Activated CD8-positive, alpha-beta memory T cell treated with anti-CD3 and anti-CD28 coated beads, Interleukin-2, amount 10 ng/mL, durations not matched to agents 7 days and 5 days (primary cell): ENCODE results near the gene GART. TPM values are rescaled to one million over a fixed set of nuclear protein-coding genes. Genes with fewer than 3 reads are reported as not detected.

ENCODE experiments used
- ATAC-seq: fragments of 150-1000 bp; cut with Tn5 transposase; one replicate; pipeline ENCODE4 v1.10.0; 2021; ENCODE audit warnings: moderate library complexity
- CTCF ChIA-PET: fragments of 350-600 bp; sonication (Branson Sonifier 250); formaldehyde crosslinking; loops from one replicate; lab custom pipeline; 2021; ENCODE audit warnings: antibody characterized with exemption; lab: Charles Lee
- DNase-seq: peaks from one replicate; pipeline ENCODE4 v3.0.0-alpha.2; 2020
- H3K27ac Mint-ChIP-seq: one replicate; pipeline ENCODE4 v1.8.0; 2021; ENCODE audit warnings: mild to moderate bottlenecking, mixed read lengths
- H3K27me3 Mint-ChIP-seq: one replicate; pipeline ENCODE4 v1.8.0; 2021; ENCODE audit warnings: mixed read lengths
- H3K36me3 Mint-ChIP-seq: one replicate; pipeline ENCODE4 v1.8.0; 2021; ENCODE audit warnings: mild to moderate bottlenecking, mixed read lengths
- H3K4me1 Mint-ChIP-seq: one replicate; pipeline ENCODE4 v1.8.0; 2021; ENCODE audit warnings: mixed read lengths
- H3K4me3 Mint-ChIP-seq: one replicate; pipeline ENCODE4 v1.8.0; 2021; ENCODE audit warnings: mild to moderate bottlenecking, moderate library complexity, mixed read lengths
- H3K9me3 Mint-ChIP-seq: one replicate; pipeline ENCODE4 v1.8.0; 2022; ENCODE audit warnings: low read depth, mixed read lengths
- total RNA-seq, 2 experiments: library from RNA; stranded (reverse); gene quantifications; one replicate each; pipeline ENCODE4 v1.2.3, GENCODE V29; 2021

The GART gene
- total RNA-seq, 2 experiments from 2014 or later = 135 to 189 TPM

DNA sequence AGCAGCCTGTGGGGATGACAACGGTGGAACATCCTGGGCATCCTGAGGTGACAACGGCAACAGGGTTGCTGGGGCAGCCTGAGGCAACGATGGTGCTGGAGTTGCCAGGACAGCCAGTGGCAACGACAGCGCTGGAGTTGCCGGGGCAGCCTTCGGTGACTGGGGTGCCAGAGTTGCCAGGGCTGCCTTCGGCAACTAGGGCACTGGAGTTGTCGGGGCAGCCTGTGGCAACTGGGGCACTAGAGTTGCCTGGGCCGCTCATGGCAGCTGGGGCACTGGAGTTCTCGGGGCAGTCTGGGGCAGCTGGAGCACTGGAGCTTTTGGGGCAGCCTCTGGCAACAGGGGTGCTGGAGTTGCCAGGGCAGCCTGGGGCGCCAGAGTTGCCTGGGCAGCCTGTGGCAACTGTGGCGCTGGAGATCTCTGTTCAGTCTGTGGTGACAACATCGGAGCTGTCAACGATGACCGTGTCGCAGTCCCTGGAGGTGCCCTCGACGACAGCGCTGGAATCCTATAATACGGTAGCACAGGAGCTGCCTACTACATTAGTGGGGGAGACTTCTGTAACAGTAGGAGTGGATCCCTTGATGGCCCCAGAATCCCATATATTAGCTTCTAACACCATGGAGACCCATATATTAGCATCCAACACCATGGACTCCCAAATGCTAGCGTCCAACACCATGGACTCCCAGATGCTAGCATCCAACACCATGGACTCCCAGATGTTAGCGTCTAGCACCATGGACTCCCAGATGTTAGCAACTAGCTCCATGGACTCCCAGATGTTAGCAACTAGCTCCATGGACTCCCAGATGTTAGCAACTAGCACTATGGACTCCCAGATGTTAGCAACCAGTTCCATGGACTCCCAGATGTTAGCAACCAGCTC is 9.1 kb upstream of the GART start:
- Mint-ChIP-seq H3K36me3 (peaks cover 81% of the 10 kb centered on the region), H3K27me3 (no peaks in the 10 kb centered on the region), H3K4me3 (no peak overlapping the region), H3K27ac (no peak overlapping the region), H3K4me1 (peaks cover 31% of the 10 kb centered on the region), H3K9me3 (peaks cover 2% of the 10 kb centered on the region)
- CTCF ChIA-PET = interaction anchor here (0.9 to 1.8 kb wide), 2 partner anchors 23 to 54 kb away, joined by 4 read pairs; no protein-coding TSS in a partner anchor
- ATAC-seq (no peak), DNase-seq (no peak)

DNA sequence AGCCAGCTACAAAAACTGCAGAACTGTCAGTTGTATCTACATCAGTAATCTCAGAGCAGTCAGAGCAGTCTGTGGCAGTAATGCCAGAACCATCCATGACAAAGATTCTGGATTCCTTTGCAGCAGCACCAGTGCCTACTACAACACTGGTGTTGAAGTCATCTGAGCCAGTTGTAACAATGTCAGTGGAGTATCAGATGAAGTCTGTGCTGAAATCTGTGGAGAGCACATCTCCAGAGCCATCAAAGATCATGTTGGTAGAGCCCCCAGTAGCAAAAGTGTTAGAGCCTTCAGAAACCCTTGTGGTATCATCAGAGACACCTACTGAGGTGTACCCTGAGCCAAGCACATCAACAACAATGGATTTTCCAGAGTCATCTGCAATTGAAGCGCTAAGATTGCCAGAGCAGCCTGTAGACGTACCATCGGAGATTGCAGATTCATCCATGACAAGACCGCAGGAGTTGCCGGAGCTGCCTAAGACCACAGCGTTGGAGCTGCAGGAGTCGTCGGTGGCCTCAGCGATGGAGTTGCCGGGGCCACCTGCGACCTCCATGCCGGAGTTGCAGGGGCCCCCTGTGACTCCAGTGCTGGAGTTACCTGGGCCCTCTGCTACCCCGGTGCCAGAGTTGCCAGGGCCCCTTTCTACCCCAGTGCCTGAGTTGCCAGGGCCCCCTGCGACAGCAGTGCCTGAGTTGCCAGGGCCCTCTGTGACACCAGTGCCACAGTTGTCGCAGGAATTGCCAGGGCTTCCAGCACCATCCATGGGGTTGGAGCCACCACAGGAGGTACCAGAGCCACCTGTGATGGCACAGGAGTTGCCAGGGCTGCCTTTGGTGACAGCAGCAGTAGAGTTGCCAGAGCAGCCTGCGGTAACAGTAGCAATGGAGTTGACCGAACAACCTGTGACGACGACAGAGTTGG is 8.2 kb upstream of the GART start:
- Mint-ChIP-seq H3K4me3 (no peak overlapping the region), H3K9me3 (peaks cover 2% of the 10 kb centered on the region), H3K4me1 (peaks cover 33% of the 10 kb centered on the region), H3K27ac (no peak overlapping the region), H3K36me3 (peaks cover 76% of the 10 kb centered on the region), H3K27me3 (no peaks in the 10 kb centered on the region)
- ATAC-seq = no peak
- CTCF ChIA-PET = interaction anchor here (2.3 kb wide), 1 partner anchor 56 kb away, joined by 5 read pairs; no protein-coding TSS in a partner anchor
- no peak for DNase-seq

DNA sequence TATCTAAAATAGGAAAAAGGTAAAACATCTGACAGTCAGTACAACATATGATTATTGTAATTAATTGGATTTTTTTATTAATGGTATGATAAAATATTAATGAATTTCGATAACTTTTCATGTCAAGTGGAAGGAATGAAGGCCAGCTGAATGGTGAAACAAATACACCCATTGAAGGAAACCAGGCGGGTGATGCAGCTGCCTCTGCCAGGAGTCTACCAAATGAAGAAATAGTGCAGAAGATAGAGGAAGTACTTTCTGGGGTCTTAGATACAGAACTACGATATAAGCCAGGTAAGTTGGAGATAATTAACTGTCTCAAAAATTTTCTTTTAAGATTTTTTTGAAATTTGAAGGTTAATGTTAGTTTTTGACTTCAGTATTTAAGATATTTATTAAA is 4.2 kb upstream of the GART start:
- ATAC-seq (no peak), DNase-seq (no peak)
- CTCF ChIA-PET = no interaction called here
- peaks cover 53% of the 10 kb centered on the region for H3K36me3 Mint-ChIP-seq
- H3K9me3 Mint-ChIP-seq = no peaks in the 10 kb centered on the region
- peaks cover 22% of the 10 kb centered on the region for H3K4me1 Mint-ChIP-seq
- no peak overlapping the region for H3K27ac Mint-ChIP-seq
- H3K4me3 Mint-ChIP-seq = no peak overlapping the region
- no peaks in the 10 kb centered on the region for H3K27me3 Mint-ChIP-seq

DNA sequence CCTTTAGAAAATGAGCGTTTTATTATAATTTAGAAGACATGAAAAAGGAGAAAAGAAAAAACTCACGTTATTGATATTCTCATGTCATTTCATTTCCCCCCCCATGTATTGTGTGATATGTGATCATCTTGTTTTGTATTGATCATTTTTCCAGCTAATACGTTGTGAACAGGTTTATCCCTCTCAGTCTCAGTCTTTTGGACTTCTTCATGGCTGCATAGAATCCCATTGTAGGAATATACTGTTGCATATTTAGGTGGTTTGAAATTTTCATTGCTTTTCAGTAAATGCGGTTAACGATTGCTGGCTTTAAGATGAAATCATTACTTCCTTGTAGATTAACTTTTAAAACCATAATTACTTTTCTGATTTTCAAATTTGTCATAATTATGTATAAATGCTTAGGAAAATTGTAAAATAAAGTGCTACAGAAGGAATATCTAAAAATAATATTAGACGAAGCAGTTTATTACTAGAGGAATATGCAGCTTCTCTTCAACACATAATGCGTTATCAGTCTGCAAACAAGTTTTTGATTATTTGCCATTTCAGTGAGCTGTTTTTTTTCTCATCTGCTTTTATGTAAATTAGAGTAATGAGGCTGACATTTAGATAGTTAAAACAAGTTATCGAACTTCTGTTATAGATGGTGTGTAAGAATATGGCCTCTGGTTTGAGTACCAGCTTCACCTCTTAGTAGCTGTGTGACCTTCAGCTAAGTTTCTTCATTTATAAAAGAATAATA is 2.7 kb upstream of the GART start:
- peak overlapping the region; percentile 91 for H3K4me3 Mint-ChIP-seq
- peaks cover 35% of the 10 kb centered on the region for H3K4me1 Mint-ChIP-seq
- H3K27ac Mint-ChIP-seq = peak overlapping the region; percentile 100
- peaks cover 51% of the 10 kb centered on the region for H3K36me3 Mint-ChIP-seq
- no peaks in the 10 kb centered on the region for H3K9me3 Mint-ChIP-seq
- no peaks in the 10 kb centered on the region for H3K27me3 Mint-ChIP-seq
- DNase-seq = no peak
- CTCF ChIA-PET = interaction anchor here (1.2 to 1.9 kb wide), 3 partner anchors 13 to 65 kb away, joined by 3 to 4 read pairs (median 4); partner anchors contain the start of gene TMEM50B
- no peak for ATAC-seq

DNA sequence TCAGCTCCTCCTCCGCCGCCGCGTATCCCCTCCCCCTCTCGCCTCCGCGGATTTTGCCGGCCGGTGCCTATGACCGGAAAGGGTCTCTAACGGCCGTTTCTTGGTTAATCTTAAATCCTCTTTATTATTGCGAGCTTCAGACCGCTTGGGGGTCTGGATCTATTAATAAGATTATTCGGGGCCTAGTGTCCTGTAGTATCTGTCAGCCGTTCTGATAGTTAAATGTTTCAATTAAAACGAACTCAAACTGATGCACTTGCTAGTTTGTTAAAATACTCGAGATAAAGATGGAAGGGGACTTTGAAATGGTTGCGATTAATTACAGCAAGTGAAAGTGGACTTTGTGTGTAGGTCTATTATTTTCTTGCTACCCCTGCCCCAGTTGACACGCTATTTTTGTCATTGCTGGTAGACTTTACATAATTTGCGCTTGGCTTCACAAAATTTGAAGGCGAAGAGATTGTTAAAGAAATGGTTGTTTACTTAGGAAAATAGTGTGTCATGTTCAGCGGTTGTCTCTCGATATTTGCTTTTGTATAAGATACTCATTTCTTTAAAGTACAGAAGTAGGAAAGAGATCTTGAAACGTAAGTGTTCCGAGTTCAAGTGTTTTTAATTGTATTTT is 1.7 kb upstream of the GART start:
- ATAC-seq (no peak), DNase-seq (peak; percentile 88)
- Mint-ChIP-seq H3K27me3 (no peaks in the 10 kb centered on the region), H3K4me3 (peak overlapping the region; percentile 91), H3K9me3 (no peaks in the 10 kb centered on the region), H3K4me1 (peaks cover 36% of the 10 kb centered on the region), H3K36me3 (peaks cover 46% of the 10 kb centered on the region), H3K27ac (peak overlapping the region; percentile 100)
- CTCF ChIA-PET = interaction anchor here (0.5 to 2.9 kb wide), 8 partner anchors 14 to 64 kb away, joined by 3 to 9 read pairs (median 4); partner anchors contain the start of genes DONSON and TMEM50B

DNA sequence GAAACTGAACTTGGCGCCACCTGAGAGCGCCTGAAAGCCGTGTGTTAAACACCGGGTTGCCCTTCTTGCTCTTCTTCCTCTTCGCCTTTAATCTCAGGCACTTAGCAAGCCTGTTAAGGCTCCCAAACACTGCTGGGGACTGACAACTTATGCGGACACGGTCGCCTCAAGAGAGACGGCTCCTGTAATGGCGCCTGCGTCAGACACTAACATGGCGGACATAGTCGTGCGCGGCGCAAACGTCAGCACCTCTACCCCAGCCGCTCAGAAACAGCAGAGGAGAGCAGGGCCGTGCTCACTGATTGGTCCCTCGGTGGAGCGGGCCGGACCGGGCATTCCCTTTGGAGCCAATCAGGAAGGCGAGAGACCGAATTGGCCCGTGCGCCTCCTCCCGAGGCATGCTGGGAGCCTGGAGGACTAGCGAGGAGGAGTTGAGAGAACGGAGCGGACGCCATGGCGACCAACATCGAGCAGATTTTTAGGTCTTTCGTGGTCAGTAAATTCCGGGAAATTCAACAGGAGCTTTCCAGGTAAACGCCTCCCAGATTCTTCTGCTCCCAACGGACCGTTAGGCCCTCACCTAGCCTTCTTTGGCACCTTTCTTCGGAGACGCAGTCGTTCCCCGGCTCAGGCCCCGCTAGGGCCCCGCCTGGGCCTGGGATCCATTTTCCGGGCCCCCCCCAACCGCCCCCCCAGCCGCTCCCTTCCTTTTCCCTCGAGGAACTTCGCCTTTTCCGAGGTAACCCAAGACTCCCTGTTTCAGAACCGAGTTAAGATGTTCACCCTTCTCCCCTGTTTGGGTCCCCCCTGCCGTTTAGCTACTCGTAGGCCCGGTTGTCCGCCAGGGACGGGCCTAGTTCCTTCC is 955 bp upstream of the GART start, which contains the start of gene SON:
SON (plus strand) TSS at position 399 of the 865 bp plus-strand sequence; CDS start at position 454, 55 bp downstream.
- DNase-seq = peak; percentile 99
- Mint-ChIP-seq H3K36me3 (peaks cover 46% of the 10 kb centered on the region), H3K4me3 (peak within 1 kb of the TSS; percentile 91), H3K27ac (peak within 1 kb of the TSS; percentile 100), H3K27me3 (no peaks in the 10 kb centered on the region), H3K4me1 (peaks cover 34% of the 10 kb centered on the region), H3K9me3 (no peaks in the 10 kb centered on the region)
- CTCF ChIA-PET = interaction anchor here (0.5 to 2.9 kb wide), 8 partner anchors 14 to 63 kb away, joined by 3 to 9 read pairs (median 4); partner anchors contain the start of gene DONSON
- ATAC-seq = peak; percentile 94

DNA sequence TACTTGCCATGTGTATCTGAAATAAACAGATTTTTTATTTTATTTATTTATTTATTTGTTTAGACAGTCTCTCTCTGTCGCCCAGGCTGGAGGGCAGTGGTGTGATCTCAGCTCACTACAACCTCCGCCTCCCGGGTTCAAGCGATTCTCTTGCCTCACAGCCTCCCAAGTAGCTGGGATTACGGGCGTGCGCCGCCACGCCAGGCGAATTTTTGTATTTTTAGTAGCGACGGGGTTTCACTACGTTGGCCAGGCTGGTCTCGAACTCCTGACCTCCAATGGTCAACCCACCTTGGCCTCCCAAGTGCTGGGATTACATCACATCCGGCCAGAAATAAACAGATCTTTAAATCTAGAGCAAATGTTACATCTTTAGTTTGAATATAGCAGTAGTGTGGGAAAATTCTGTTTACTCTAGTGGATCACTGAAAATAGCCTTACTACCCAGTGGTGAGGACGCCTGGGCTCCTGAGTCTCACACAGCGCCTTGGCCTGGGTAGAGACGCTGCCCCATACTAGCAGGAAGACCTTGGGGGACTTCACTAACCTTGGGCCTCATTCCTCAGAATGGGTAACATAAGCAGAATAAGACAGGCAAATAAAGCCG is 709 bp downstream of the GART start:
- Mint-ChIP-seq H3K4me3 (peak overlapping the region; percentile 91), H3K27ac (peak overlapping the region; percentile 100), H3K9me3 (no peaks in the 10 kb centered on the region), H3K27me3 (no peaks in the 10 kb centered on the region), H3K36me3 (peaks cover 53% of the 10 kb centered on the region), H3K4me1 (peaks cover 36% of the 10 kb centered on the region)
- CTCF ChIA-PET = interaction anchor here (1.0 to 2.9 kb wide), 4 partner anchors 47 to 65 kb away, joined by 3 to 9 read pairs (median 5); partner anchors contain the start of genes DNAJC28 and DONSON
- DNase-seq (peak; percentile 54), ATAC-seq (no peak)

DNA sequence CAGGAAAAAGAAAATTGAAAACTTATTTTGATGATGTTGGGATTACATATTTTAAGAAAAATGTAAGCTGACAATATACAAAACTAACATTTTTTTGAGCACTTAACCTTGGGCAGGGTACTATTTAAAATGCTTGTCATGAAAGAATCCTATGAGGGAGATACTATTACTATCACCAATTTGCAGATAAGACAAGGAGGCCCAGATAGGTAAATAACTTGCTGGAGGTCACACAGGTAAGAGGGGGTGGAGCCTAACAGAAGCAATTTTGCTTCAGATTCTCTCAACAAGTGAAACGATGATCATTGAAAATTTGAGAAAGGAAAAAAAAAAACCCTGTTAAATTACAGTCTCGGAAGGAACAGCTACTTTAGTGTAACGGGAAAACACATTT is 1.2 kb downstream of the GART start:
- CTCF ChIA-PET = interaction anchor here (1.0 to 2.9 kb wide), 3 partner anchors 48 to 65 kb away, joined by 3 to 9 read pairs (median 7); partner anchors contain the start of gene DONSON
- ATAC-seq = no peak
- Mint-ChIP-seq H3K36me3 (peaks cover 51% of the 10 kb centered on the region), H3K27ac (peak overlapping the region; percentile 100), H3K4me1 (peaks cover 31% of the 10 kb centered on the region), H3K27me3 (no peaks in the 10 kb centered on the region), H3K4me3 (peak overlapping the region; percentile 91), H3K9me3 (no peaks in the 10 kb centered on the region)
- no peak for DNase-seq

DNA sequence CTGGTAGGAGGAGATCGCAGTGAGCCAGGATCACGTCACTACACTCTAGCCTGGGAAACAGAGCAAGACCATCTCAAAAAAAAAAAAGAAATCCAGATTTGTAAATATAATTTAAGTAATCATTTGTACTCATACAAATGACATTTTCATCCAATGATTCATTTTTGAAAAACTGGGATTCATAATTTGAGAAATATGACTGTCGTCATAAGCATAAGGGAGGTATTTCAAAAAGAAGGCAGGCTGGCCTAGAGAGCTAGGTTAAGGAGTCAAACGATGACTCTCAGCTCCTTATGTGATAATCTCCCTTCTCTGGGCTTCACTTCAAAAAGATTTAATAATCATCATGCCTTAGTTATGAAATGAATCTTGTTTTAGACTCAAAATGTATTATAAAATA is 2.3 kb downstream of the GART start:
- Mint-ChIP-seq H3K27ac (no peak overlapping the region), H3K27me3 (no peaks in the 10 kb centered on the region), H3K36me3 (peaks cover 58% of the 10 kb centered on the region), H3K9me3 (no peaks in the 10 kb centered on the region), H3K4me1 (peaks cover 25% of the 10 kb centered on the region), H3K4me3 (no peak overlapping the region)
- ATAC-seq = no peak
- CTCF ChIA-PET = no interaction called here
- DNase-seq = no peak

DNA sequence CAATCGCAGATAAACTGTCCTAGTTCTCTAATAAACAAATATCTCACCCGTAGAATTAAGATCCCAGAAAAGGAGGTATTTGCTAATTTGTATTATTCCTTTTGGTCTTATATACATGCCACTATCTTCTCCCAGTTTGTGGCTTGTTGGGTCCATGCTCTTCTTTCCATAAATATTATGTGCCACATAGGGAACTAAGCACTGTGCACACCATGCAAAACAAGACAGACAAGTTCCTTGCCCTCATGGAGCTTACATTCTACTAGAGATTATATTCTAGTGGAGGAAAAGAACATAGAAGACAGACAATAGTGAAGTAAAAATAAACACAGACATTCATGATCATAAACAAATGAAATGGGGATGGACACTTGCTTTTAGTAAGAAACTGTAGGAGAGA is 4.7 kb downstream of the GART start:
- ATAC-seq (no peak), DNase-seq (no peak)
- Mint-ChIP-seq H3K9me3 (no peaks in the 10 kb centered on the region), H3K4me3 (no peak overlapping the region), H3K27ac (no peak overlapping the region), H3K27me3 (no peaks in the 10 kb centered on the region), H3K4me1 (peaks cover 28% of the 10 kb centered on the region), H3K36me3 (peaks cover 64% of the 10 kb centered on the region)
- CTCF ChIA-PET = interaction anchor here (1.0 to 1.3 kb wide), 2 partner anchors 17 to 69 kb away, joined by 3 to 4 read pairs; no protein-coding TSS in a partner anchor

DNA sequence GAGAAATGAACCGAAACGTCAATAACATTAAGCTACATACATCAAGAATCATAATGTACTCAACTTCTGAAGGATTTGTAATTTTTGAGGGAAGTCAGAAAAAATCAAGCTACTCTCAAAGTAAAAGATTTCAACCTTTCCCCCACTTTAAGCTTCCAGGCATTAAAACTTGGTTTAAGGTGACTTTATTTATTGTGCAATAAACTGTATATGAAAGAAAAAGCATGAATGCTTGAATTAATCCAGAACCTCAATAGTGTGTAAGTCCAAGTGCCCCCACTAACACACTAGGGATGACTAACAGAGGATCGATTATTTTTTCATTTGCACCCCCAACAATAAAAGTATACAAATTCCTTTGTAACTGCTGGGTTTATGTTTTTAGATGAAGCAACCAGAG is 10.9 kb downstream of the GART start:
- no peak overlapping the region for H3K4me3 Mint-ChIP-seq
- peaks cover 8% of the 10 kb centered on the region for H3K4me1 Mint-ChIP-seq
- CTCF ChIA-PET = no interaction called here
- peaks cover 67% of the 10 kb centered on the region for H3K36me3 Mint-ChIP-seq
- DNase-seq (no peak), ATAC-seq (no peak)
- no peak overlapping the region for H3K27ac Mint-ChIP-seq
- no peaks in the 10 kb centered on the region for H3K9me3 Mint-ChIP-seq
- H3K27me3 Mint-ChIP-seq = no peaks in the 10 kb centered on the region
